ENCODE results near the gene ACAT2.
"Not testable (repeated sequence)": the region's sequence is repeated elsewhere in the genome, so short reads cannot be mapped to it uniquely, and the experiment has no call there.

Gene ACAT2

DNA sequence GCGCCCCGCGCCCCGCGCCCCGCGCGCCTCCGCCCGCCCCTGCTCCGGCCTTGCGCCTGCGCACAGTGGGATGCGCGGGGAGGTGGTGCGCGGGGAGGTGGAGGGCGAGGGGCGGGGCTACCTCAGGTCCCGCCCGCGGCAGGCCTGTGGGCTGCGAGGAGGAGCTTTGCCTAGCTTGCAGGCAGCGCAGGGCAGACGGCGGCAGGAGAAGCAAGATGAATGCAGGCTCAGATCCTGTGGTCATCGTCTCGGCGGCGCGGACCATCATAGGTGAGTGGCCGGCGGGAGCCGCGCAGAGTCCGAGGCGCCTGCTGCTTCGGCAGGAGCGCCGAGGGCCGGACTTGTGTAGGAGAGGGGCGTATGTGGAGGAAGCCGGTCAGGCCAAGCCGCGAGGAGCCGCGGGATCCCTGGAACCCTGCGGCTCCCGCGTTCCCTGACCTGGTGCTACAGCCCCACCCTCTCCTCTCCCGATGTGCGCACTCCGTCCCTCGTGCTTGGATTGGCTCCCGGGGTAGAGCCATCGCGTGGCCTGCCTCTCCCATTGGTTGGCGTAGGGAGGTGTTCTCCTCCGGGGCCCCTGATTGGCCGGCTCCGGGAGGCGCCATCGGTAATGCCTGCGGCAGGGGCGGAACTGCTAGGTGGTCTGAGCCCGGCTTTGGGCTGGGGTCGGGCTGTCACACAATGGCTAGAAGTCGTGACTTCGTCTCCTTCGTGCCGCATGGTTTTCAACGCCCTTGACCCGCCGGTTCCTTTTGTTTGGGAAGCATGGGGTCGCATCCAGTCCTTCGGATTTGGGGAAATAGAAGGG lies at the start of gene ACAT2:
TSS of gene ACAT2 (plus strand) at position 173 of the 808 bp plus-strand sequence. CDS start at position 216, 43 bp downstream.
- peak; percentile 94 for DNase-seq (ENCODE audit: low spot score)

DNA sequence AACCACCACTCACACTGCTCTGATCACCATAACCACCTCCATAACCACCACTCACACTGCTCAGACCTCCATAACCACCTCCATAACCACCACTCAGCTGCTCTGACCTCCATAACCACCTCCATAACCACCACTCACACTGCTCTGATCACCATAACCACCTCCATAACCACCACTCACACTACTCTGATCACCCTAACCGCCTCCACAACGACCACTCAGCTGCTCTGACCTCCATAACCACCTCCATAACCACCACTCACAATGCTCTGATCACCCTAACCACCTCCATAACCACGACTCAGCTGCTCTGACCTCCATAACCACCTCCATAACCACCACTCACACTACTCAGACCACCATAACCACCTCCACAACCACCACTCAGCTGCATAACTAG lies 49.5 kb upstream of the ACAT2 start:
- not testable (repeated sequence) for DNase-seq (ENCODE audit: low spot score)

DNA sequence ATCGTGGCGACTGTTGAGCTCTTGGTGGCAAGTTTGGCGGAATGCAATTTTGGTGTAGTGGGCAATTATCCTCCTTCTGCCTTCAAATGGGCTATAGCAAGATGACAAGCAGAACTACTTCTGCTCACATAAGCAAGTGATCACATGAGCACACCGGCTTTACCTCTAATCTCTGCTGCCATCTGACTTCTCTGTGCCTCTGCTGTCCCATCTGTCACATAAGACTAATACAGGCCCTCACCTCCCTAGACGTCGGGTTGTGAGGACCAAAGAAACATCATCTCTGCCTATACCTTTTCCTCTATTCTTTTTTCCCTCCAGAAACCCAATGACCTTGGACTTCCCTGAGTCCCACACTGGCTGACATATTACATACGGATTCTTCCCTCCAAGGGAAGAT lies 47.9 kb upstream of the ACAT2 start:
- no peak for DNase-seq (ENCODE audit: low spot score)

DNA sequence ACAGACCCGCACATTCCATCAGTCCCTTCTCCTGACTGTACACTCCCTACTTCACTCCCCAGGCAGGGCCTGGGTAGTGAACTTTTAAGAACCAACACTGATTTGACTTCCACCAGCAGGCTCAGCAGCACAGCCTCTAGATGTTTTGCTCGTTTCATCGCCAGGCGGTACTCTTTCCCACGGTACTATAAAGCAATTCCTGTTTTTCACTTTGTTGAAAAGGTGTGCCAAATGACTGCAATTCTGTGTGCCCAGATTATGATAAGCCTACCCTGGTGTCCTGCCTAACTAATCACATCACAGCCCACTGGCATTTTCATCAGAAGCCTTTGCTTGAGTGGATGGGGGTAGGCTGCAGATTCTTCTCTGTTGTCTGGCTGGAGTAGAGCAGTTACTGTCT lies 47.4 kb upstream of the ACAT2 start:
- DNase-seq (ENCODE audit: low spot score): no peak

DNA sequence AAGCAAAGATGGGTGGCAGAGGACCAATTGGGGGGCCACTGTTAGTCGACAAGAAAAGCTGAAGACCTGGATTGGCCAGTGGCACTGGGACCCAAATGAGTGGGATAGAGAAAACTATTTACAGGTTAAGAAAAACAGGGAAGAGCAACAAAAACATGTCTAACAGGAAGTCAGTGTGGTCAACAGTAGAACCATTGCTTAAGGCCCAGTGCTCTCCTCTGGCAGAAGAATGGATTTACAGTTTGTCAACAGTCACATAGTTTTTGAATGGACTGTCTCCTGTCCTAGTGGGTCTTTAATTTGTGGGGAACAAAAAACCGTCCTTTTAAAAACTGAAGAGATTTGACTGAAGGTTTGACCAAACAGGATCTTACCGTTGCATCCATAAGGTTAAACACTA lies 46.7 kb upstream of the ACAT2 start:
- no peak for DNase-seq (ENCODE audit: low spot score)

DNA sequence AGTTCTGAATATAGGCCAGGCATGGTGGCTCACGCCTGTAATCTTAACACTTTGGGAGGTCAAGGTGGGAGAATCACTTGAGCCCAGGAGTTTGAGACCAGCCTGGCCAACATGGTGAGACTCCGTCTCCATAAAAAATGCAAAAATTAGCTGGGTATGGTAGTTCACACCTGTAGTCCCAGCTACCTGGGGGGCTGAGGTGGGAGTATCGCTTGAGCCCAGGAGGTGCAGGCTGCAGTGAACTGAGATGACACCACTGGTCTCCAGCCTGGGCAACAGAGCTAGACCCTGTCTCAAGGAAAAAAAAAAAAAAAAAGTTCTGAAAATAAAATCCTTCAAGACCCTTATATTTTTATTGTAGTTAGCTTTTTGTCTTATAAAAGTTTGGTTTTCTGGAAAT lies 46.2 kb upstream of the ACAT2 start:
- no peak for DNase-seq (ENCODE audit: low spot score)

DNA sequence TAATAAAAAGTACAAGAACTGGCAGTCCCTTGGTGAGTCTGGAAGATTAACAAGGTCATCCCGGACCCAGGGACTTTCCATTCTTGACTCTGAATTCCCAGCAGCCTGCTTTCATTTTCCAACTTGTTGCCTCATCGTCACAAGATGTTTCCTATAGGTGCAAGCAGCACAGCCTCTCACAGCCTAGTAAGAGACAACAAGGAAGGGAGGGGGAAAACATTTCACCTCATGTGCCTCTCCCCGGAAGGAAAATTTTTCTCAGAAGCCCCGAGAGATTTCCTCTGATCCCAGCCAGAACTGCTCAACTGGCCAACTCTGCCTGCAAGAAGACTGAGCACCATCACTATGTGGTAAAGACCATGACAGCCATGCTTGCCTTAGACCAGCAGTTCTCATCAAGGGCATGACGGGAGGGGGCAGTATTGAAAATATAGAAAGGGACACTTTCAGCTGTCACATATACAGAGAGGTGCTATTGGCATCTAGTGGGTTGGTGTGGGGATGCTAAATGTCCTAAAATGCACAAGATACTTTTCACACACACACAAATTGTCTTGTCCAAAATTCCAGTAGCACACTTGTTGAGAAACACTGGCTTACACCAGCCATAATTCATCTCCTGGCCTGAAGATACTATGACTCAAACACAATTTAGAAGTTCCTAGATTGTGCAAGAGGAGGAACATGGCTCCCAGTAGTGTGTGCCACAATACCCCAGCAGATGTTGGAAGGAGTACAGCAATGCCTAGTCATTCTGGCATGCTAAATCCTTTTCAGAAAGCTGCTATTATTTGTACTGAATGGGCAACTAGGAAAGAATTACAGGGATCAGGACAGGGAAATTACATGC lies 45.4 kb upstream of the ACAT2 start:
- DNase-seq (ENCODE audit: low spot score): no peak

DNA sequence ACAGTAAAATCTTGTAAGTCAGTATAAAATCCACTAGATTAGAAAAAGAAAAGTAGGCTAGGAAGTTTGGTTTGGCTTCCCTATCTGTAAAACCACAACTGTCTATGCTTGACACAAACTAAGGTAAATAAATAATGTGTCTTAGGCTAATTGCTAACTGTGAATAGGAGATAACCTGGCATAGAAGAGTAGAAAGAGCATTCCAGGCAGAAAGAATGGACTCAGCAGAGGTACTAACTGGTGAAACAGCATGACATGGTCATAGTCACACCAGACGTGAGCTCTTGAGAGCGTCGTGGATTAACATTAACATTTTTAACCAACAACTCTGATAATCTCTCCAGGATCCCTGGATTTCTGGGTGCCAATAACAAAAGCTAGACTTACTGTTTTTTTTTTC lies 43.2 kb upstream of the ACAT2 start:
- no peak for DNase-seq (ENCODE audit: low spot score)

DNA sequence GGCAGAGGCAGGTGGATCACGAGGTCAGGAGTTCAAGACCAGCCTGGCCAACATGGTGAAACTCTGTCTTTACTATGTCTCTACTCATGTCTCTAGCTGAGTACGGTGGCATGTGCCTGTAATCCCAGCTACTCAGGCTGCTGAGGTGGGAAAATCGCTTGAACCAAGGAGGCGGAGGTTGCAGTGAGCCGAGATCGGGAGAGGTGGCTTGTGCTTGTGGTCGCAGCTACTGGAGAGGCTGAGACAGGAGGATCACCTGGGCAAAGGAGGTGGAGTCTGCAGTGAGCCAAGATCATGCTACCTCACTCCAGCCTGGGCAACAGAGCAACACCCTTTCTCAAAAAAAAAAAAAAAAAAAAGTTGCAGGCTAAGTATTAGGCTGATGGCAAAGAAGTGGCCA lies 42.6 kb upstream of the ACAT2 start:
- no peak for DNase-seq (ENCODE audit: low spot score)

DNA sequence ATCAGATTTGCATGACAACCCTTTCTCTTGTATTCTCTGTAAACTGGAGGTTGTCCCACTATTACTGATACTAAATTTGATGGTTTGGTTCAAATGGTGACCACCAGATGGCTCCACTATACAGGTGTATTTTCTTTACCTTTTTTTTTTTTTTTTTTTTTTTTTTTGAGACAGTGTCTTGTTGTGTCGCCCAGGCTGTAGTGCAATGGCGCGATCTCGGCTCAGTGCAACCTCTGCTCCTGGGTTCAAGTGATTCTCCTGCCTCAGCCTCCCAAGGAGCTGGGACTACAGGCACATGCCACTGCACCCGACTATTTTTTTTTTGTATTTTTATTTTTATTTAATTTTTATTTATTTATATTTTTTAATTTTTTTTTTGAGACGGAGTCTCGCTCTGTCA lies 41.1 kb upstream of the ACAT2 start:
- peak; percentile 46 for DNase-seq (ENCODE audit: low spot score)

DNA sequence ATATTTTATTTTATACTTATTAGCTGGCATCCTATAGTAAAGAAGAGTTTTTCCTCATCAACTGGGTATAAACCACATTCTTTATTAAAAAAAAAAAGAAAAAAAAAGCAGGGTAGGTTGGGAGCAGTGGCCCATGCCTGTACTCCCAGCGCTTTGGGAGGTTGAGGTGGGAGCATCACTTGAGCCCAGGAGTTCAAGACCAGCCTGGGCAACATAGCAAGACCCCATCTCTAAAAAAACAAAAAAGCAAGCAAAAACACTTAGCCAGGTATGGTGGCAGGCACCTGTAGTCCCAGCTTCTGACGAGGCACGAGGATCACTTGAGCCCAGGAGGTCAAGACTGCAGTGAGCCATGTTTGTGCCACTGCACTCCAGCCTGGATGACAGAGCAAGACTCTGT lies 39.9 kb upstream of the ACAT2 start:
- DNase-seq (ENCODE audit: low spot score): not testable (repeated sequence)

DNA sequence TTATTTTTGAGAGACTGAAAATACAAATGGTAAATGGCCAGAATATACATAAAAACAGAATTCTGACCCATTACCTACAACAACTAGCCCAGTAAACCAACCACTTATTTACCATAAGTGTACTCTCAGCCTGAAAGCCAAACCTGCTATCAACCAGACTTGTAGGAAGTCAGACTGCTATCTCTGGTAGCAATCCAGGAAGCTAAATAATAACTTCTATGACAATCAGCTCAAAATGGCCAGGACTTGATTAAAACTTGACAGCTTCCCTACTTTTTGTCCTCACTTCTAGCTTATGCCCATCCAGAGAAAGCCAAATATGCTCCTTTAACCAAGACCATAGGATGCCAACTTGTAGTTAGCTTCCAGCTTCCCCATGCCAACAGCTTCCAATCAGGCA lies 39.2 kb upstream of the ACAT2 start:
- DNase-seq (ENCODE audit: low spot score): no peak

DNA sequence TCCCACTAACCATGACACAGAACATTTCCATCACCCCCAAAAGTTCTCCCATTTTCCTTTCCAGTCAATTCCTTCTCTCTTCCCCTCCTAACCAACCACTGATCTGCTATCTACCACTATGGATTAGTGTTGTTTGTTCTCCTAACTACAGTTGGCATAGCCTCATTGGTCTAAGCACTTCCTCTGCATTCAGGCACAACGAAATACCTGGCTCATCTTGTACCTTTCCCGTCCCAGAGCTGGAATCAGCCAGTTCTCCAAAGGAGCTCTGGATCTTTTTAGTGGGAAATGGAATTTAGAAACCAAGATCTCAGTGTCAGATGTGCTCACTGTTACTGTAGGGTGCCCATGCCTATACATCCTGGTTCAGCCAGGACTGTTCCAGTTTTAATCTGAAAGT lies 38.6 kb upstream of the ACAT2 start:
- DNase-seq (ENCODE audit: low spot score): no peak

DNA sequence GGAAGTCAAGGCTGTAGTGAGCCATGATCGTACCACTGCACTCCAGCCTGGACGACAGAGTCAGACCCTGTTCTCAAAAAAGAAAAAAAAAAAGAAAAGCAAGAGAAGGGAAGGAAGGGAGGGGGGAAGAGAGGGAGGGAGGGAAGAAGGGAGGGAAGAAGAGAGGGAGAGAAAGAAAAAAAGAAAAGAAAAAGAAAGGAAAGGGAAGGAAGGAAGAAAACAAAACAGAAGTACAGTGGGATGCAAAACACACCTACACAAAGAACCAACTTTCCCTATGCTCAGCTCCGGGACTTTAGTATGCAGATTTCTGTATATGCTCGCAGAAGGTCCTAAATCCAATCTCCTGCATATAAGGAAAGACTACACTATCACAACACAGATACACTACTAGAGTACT lies 37.1 kb upstream of the ACAT2 start:
- DNase-seq (ENCODE audit: low spot score): no peak

DNA sequence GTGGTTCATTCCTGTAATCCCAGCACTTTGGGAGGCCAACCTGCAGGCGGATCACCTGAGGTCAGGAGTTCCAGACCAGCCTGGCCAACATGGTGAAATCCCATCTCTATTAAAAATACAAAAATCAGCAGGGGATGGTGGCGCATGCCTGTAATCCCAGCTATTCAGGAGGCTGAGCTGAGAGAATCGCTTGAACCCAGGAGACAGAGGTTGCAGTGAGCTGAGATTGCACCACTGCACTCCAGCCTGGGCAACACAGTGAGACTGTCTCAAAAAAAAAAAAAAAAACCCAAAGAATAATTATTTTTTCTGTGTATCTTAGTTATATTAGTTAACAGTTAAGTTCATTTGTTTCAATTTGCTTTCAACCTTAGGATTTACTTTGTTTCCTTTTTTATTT lies 36.6 kb upstream of the ACAT2 start:
- DNase-seq (ENCODE audit: low spot score): not testable (repeated sequence)

DNA sequence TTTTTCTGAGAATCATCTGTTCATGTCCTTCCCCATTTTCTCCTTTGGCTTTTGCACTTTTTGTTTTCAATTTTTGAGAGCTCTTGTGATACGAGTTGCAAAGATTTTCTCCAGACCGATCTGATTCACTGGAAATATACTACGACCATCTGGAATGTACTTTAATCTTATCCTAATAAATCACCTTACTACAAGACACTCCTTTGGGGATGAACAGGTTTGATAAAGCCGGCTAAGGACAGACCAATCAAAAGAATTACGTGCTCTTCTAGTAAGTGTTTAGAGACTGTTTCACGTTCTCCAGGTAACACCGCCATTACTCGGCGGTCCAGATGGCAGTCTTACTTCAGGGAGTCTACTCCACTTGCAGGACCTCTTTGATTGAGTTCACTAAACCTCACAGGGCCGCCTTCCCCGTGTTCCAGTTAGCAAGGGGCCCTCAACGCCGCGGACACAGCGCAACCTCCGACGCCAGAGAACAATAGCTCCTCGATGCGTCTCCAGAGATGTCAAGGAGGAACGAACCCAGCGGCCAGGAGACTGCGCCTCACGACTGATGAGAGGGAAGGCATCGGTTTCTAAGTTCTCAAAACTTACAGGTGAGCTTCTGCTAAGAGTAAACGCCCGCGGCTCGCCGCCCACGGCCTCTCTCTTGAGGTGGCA lies 35.5 kb upstream of the ACAT2 start:
- DNase-seq (ENCODE audit: low spot score): no peak

DNA sequence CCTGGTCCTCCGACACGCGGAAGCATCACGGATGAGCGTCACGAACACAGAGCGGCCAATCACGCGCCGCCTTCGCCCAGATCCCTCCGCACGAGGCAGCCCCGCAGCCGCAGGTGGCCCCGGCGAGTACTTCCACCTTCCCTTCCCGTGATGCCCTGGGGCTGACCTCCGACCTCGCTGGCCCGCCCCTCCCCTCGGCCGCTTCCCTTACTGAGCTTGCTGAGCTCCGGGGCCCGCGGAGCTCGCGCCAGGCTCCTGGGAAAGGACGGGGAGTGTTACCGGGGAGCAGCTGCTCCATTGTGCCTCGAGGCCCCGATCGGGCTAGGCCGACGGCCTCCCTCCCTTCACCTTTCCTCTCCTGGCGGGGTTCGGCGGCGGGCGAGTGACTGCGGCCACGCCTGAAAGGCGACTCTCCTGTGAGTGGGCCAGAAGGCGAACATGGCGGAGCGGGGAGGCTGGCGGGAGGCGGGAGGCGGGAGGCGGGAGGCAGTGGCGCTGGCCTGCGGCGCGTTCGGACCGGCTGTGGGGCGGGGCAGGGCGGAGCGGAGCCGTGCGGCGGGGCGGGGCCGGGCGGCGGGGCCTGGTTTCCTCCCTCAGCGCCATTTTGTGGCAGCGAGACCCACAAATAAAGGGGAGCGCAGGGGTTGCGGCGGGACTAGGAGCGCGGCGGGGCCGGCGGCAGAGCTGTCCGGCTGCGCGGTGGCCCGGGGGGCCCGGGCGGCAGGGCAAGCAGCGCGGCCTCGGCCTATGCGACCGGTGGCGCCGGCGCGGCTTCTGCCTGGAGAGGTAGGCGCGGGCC lies 34.7 kb upstream of the ACAT2 start, which contains the start of gene WTAP:
TSS of gene WTAP (plus strand) at position 589 of the 799 bp plus-strand sequence. CDS start 8,760 bp downstream, outside the sequence.
- peak; percentile 96 for DNase-seq (ENCODE audit: low spot score)

DNA sequence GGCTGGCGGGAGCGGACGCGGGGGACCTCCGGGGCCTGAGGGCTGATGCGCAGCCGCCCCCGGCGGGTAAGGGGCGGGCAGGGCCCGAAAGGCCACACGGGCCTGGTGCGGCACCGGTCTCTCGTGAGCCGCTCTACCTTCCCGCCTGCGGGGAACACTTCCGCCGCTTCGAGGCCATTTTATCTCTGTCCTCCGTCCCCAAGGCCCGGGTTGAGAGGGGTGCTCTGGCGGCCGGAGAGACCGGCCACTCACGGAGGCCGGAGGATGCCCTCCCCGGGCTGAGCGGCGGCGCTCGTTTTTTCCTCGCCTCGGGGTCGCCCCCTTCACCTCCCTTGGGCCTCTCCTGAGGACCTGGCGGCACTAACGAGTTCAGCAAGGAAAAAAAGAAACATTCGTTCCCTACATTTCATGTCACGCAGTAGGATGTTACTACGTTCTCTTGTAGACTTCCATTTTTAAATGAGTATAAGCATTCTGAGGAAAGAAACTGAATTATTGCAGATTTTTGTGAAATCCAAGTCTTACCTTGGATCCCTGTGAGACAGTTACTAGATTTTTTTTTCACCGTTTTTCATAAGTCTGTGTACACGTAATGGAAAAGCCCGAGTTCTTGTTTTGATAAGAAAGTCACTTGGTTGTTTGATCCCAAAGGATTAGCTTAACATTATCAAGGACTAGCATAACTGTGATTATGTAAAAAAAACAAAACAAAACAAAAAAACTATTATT lies 34.0 kb upstream of the ACAT2 start:
- peak; percentile 24 for DNase-seq (ENCODE audit: low spot score)

DNA sequence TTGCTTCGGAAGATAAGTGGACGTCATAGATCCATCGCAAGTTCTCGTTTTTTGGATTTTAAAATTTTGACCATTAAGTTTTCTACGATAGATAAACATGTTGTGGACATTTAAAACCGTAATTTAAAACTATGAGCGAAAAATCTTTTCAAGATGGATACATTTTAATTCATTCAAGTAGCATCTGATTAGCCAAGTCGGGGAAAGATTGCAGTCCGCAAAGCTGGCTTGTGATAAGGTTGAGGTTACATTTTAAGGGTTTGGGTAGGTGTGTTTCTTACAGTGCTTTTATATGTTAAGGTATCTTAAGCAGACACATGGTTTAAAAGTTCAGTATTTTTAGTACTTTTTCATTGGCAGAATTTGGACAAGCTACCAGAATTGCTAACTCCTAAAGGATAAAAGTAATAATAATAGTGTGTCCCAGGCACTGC lies 33.3 kb upstream of the ACAT2 start:
- DNase-seq (ENCODE audit: low spot score): no peak

DNA sequence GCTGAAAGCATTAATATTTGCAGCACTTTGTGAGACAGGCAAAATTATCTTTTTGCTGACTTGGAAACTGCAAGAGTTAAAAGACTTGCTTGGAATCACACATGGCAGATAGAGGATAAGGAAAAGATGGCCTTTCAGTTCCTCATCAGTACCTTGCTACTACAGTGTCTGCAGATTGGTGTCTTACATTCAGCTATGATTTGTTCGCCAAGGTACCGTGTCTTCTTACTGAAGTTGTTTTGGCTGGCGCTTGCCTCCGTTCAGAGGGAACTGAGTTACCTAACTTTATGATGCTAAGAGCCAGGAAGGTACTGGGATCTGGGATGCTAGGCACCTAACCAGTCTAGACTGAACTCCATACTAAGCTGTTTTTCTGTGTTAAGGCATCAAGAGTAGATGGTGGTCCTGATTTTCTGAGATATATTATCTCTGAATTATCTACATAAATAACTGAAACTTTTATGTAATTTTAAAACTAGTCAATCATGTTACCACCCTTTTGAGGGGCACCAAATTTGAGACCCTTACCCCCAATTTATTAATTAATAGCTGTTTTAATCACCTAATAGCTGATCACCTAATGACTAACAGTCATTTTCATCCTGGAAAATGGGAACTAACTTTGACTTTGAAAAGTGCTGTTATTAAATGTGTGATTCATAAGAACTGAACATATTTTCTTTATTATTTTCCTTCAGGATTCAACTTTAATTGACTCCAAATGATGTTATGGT lies 32.1 kb upstream of the ACAT2 start:
- peak; percentile 3 for DNase-seq (ENCODE audit: low spot score)

Data from SW480 (cell line).